Neural progenitor cell (in vitro differentiated cells): ENCODE measurements around the gene SLC27A1. TPM values are rescaled to one million over a fixed set of nuclear protein-coding genes. Genes with fewer than 3 reads are reported as not detected.

Experiments
- DNase-seq: peaks from one replicate; pipeline ENCODE4 v3.0.0-alpha.2; 2016; ENCODE audit warnings: low spot score
- H2AFZ ChIP-seq: fragments of 200-600 bp; sonication (generic); replicated peaks from 2 replicates; pipeline ENCODE4 v1.6.1; 2016; ENCODE audit warnings: antibody characterized with exemption
- H3F3A ChIP-seq: fragments of 200-600 bp; sonication (generic); 2 replicates; pipeline ENCODE4 v1.6.1; 2016; ENCODE audit warnings: antibody characterized with exemption, low read depth
- H3K27ac ChIP-seq: fragments of 200-600 bp; sonication (generic); 2 replicates; pipeline ENCODE4 v1.5.1; 2016; ENCODE audit warnings: mild to moderate bottlenecking
- H3K27me3 ChIP-seq: fragments of 200-600 bp; sonication (generic); 2 replicates; pipeline ENCODE4 v1.6.1; 2016; ENCODE audit warnings: mild to moderate bottlenecking, moderate library complexity
- H3K36me3 ChIP-seq: fragments of 200-600 bp; sonication (generic); 2 replicates; pipeline ENCODE4 v1.5.1; 2016
- H3K4me1 ChIP-seq: fragments of 200-600 bp; sonication (generic); 2 replicates; pipeline ENCODE4 v1.6.1; 2016; ENCODE audit warnings: mixed run types
- H3K4me2 ChIP-seq: fragments of 200-600 bp; sonication (generic); 2 replicates; pipeline ENCODE4 v1.6.1; 2016
- H3K4me3 ChIP-seq: fragments of 200-600 bp; sonication (generic); 2 replicates; pipeline ENCODE4 v1.5.1; 2016
- H3K79me2 ChIP-seq: fragments of 200-600 bp; sonication (generic); 2 replicates; pipeline ENCODE4 v1.6.1; 2016; ENCODE audit warnings: low read depth
- H3K9ac ChIP-seq: fragments of 200-600 bp; sonication (generic); 2 replicates; pipeline ENCODE4 v1.6.1; 2016
- H3K9me3 ChIP-seq: fragments of 200-600 bp; sonication (generic); 2 replicates; pipeline ENCODE4 v1.5.1; 2016; ENCODE audit warnings: low read depth
- H4K20me1 ChIP-seq: fragments of 200-600 bp; sonication (generic); 2 replicates; pipeline ENCODE4 v1.6.1; 2016; ENCODE audit warnings: low read depth
- H3K27ac Mint-ChIP-seq: 3 replicates; pipeline ENCODE4 v1.8.0; 2021; ENCODE audit warnings: mixed read lengths
- H3K27me3 Mint-ChIP-seq: 2 replicates; pipeline ENCODE4 v1.8.0; 2022; ENCODE audit warnings: low read depth, mild to moderate bottlenecking, inconsistent platforms, moderate library complexity, mixed read lengths; ENCODE audit not compliant: insufficient read depth
- H3K36me3 Mint-ChIP-seq: 3 replicates; pipeline ENCODE4 v1.8.0; 2021; ENCODE audit warnings: mixed read lengths
- H3K4me1 Mint-ChIP-seq: 3 replicates; pipeline ENCODE4 v1.8.0; 2021; ENCODE audit warnings: mixed read lengths
- H3K4me3 Mint-ChIP-seq: 3 replicates; pipeline ENCODE4 v1.8.0; 2021; ENCODE audit warnings: mild to moderate bottlenecking, moderate library complexity, mixed read lengths
- H3K9me3 Mint-ChIP-seq: 3 replicates; pipeline ENCODE4 v1.8.0; 2020; ENCODE audit warnings: mixed read lengths
- EZH2 ChIP-seq: fragments of 200-600 bp; sonication (generic); IDR thresholded peaks from 2 replicates; pipeline ENCODE4 v1.6.1; 2017; ENCODE audit warnings: antibody characterized with exemption, mild to moderate bottlenecking, moderate library complexity
- EZH2phosphoT487 ChIP-seq: fragments of 200-600 bp; sonication (generic); IDR thresholded peaks from 2 replicates; pipeline ENCODE4 v1.6.1; 2017; ENCODE audit warnings: antibody characterized with exemption
- total RNA-seq: library from RNA; depleted of rRNA; stranded (reverse); fragments of >200 nt; gene quantifications from 2 replicates; pipeline ENCODE4 v1.2.3, GENCODE V29; 2015; ENCODE audit warnings: low replicate concordance
- TF ChIP-seq, protein P1 (sequence below): fragments of 200-600 bp; sonication (generic); IDR thresholded peaks from 2 replicates; pipeline ENCODE4 v1.5.1; 2017; ENCODE audit warnings: antibody characterized with exemption, mild to moderate bottlenecking

SLC27A1 gene
- total RNA-seq, 1 donor from 2014 or later: 13.9 TPM

DNA sequence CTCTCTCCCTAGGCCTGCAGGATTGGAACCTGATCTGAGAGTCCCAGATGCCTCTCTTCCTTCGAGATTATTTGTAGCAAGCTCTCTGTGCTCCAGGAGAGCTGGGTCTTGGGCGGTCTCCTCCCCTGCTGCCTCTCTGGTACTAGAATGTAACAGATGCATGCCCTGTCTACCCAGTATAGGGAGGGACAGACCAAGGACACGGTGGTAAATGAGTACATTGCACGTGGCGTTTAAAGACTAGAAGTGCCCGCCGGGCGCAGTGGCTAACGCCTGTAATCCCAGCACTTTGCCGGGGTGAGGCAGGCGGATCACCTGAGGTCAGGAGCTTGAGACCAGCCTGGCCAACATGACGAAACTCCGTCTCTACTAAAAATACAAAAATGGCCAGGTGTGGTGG, 11.7 kb downstream of the SLC27A1 start:
- Histone ChIP-seq H3K9me3 (no peaks in the 10 kb centered on the region), H3K4me3 (no peak overlapping the region), H3F3A (no peaks in the 10 kb centered on the region), H3K27me3 (no peaks in the 10 kb centered on the region), H3K9ac (no peak overlapping the region), H4K20me1 (peaks cover 11% of the 10 kb centered on the region), H3K36me3 (no peaks in the 10 kb centered on the region), H3K4me2 (no peak overlapping the region), H3K79me2 (no peaks in the 10 kb centered on the region), H3K27ac (no peak overlapping the region), H2AFZ (no peak overlapping the region), H3K4me1 (peaks cover 5% of the 10 kb centered on the region)
- H3K27ac Mint-ChIP-seq: no peak overlapping the region
- H3K4me3 Mint-ChIP-seq: no peak overlapping the region
- no peaks in the 10 kb centered on the region for H3K9me3 Mint-ChIP-seq
- DNase-seq: no peak
- no peak for TF ChIP-seq EZH2
- no peak for TF ChIP-seq EZH2phosphoT487
- TF ChIP-seq, protein P1, sequence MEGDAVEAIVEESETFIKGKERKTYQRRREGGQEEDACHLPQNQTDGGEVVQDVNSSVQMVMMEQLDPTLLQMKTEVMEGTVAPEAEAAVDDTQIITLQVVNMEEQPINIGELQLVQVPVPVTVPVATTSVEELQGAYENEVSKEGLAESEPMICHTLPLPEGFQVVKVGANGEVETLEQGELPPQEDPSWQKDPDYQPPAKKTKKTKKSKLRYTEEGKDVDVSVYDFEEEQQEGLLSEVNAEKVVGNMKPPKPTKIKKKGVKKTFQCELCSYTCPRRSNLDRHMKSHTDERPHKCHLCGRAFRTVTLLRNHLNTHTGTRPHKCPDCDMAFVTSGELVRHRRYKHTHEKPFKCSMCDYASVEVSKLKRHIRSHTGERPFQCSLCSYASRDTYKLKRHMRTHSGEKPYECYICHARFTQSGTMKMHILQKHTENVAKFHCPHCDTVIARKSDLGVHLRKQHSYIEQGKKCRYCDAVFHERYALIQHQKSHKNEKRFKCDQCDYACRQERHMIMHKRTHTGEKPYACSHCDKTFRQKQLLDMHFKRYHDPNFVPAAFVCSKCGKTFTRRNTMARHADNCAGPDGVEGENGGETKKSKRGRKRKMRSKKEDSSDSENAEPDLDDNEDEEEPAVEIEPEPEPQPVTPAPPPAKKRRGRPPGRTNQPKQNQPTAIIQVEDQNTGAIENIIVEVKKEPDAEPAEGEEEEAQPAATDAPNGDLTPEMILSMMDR: no peak
- peaks cover 3% of the 10 kb centered on the region for H3K27me3 Mint-ChIP-seq
- H3K36me3 Mint-ChIP-seq: no peaks in the 10 kb centered on the region
- H3K4me1 Mint-ChIP-seq: peaks cover 13% of the 10 kb centered on the region

DNA sequence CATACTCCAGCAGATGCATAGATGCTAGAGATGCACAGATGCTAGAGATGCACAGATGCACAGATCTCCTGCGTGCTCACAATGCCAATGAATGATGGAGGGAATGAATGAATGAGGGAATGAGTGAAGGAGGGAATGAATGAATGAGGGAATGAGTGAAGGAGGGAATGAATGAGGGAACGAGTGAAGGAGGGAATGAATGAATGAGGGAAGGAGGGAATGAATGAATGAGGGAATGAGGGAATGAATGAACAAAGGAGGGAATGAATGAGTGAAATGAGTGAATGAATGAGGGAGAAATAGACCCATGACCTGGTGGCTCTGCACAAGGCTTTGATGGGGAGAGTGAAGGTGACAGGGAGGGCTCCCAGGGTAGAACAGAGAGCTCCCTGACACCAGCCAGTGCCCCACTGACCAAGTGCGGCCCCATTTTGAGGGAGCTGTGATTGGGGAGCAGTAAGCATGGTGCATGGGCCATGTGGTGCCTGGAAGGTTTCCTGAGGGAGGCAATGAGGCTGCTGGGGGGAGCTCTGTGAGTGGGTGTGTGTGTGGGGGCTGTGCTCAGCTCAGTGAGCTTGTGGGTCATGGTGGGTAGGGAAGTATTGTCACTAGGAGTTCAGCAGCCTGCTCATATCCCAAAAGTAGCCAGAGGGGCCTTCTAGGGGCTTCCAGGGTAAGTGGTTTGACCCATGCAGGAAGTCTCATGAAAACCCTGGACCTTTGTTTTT, 12.7 kb downstream of the SLC27A1 start:
- TF ChIP-seq EZH2phosphoT487 (no peak), EZH2 (no peak)
- TF ChIP-seq, protein P1: no peak
- Mint-ChIP-seq H3K4me3 (no peak overlapping the region), H3K4me1 (peaks cover 18% of the 10 kb centered on the region), H3K9me3 (no peaks in the 10 kb centered on the region), H3K36me3 (no peaks in the 10 kb centered on the region), H3K27me3 (peaks cover 3% of the 10 kb centered on the region), H3K27ac (no peak overlapping the region)
- Histone ChIP-seq H2AFZ (no peak overlapping the region), H3K79me2 (no peaks in the 10 kb centered on the region), H4K20me1 (peaks cover 14% of the 10 kb centered on the region), H3K4me3 (no peak overlapping the region), H3K27me3 (no peaks in the 10 kb centered on the region), H3K9ac (no peak overlapping the region), H3K9me3 (no peaks in the 10 kb centered on the region), H3K27ac (no peak overlapping the region), H3K4me2 (no peak overlapping the region), H3K4me1 (peaks cover 5% of the 10 kb centered on the region), H3K36me3 (no peaks in the 10 kb centered on the region), H3F3A (no peaks in the 10 kb centered on the region)
- no peak for DNase-seq

DNA sequence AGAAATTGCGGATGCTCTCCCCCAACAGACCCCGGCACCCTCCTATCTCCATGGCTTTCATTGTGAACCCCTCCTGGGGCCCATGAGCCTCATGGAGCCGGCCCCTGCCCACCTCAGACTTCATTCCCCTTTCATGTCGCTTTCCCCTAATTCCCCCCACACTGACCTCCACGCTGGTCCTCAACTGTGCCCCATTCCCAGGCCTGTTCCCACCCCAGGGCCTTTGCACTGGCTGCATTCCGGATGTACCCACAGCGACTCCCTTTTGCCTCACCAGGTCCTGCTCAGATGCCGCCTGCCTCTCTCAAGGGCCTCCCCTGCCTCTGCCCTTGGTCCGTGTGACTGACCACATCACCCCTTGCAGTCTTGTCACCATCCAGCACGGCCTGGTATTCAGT, 13.3 kb downstream of the SLC27A1 start:
- no peak overlapping the region for H3K27ac Mint-ChIP-seq

More for the DNA sequence above, 13.3 kb downstream of the SLC27A1 start:
- Mint-ChIP-seq H3K4me3 (no peak overlapping the region), H3K36me3 (no peaks in the 10 kb centered on the region), H3K27me3 (peaks cover 3% of the 10 kb centered on the region), H3K9me3 (no peaks in the 10 kb centered on the region), H3K4me1 (peaks cover 23% of the 10 kb centered on the region)
- no peak overlapping the region for H3K9ac ChIP-seq
- H3K27ac ChIP-seq: no peak overlapping the region
- no peak for DNase-seq
- TF ChIP-seq EZH2: no peak
- TF ChIP-seq, protein P1: no peak
- TF ChIP-seq EZH2phosphoT487: no peak
- no peaks in the 10 kb centered on the region for H3K79me2 ChIP-seq
- H3K4me1 ChIP-seq: peaks cover 10% of the 10 kb centered on the region
- no peak overlapping the region for H3K4me3 ChIP-seq
- no peaks in the 10 kb centered on the region for H3F3A ChIP-seq
- H3K9me3 ChIP-seq: no peaks in the 10 kb centered on the region
- H2AFZ ChIP-seq: no peak overlapping the region
- no peak overlapping the region for H3K4me2 ChIP-seq
- no peaks in the 10 kb centered on the region for H3K27me3 ChIP-seq
- no peaks in the 10 kb centered on the region for H3K36me3 ChIP-seq
- peaks cover 20% of the 10 kb centered on the region for H4K20me1 ChIP-seq
